Measurements from ENCODE around the gene APOC4.

The APOC4 gene

GRCh38 chr19:44961821-44962220 lies 19.8 kb downstream of the APOC4 start:
- H3K36me3 ChIP-seq (ENCODE audit: control insufficient read depth, low read length), result peaks cover 64% of the 10 kb centered on the region
- peaks cover 65% of the 10 kb centered on the region for H3K79me2 ChIP-seq (ENCODE audit: control insufficient read depth, low read length)
- peak overlapping the region; percentile 59 for H3K4me3 ChIP-seq (ENCODE audit: low read length)
- no peaks in the 10 kb centered on the region; the same call in 1 of the 2 replicates for H3F3A ChIP-seq (ENCODE audit: control insufficient read depth, insufficient read depth)
- no peaks in the 10 kb centered on the region for H3K9me2 ChIP-seq (replicated peaks; ENCODE audit: control insufficient read depth, low read length)
- peak overlapping the region; percentile 77 for H3K4me2 ChIP-seq (ENCODE audit: low read length)
- TF ChIP-seq CTCF (IDR thresholded peaks at IDR 0.05; ENCODE audit: low read depth, low read length, poor library complexity, severe bottlenecking), result no peak
- TF ChIP-seq EZH2phosphoT487 (IDR thresholded peaks at IDR 0.05; ENCODE audit: borderline replicate concordance, low read length), result no peak
- peak overlapping the region; percentile 81 for H3K27ac ChIP-seq (ENCODE audit: low read depth, low read length)
- no peaks in the 10 kb centered on the region for H3K9me3 ChIP-seq (ENCODE audit: control insufficient read depth, insufficient read depth, low read length)
- no peaks in the 10 kb centered on the region for H3K27me3 ChIP-seq (ENCODE audit: control insufficient read depth, low read length)
- peaks cover 6% of the 10 kb centered on the region for H4K20me1 ChIP-seq (ENCODE audit: control insufficient read depth, insufficient read depth, low read depth, low read length)
- H3K4me1 ChIP-seq (ENCODE audit: control insufficient read depth, low read length), result peaks cover 53% of the 10 kb centered on the region

GRCh38 chr19:44968118-44968517 lies 26.1 kb downstream of the APOC4 start:
- H3K4me3 ChIP-seq (ENCODE audit: low read length), result no peak overlapping the region
- H3K79me2 ChIP-seq (ENCODE audit: control insufficient read depth, low read length), result peaks cover 18% of the 10 kb centered on the region
- H3K36me3 ChIP-seq (ENCODE audit: control insufficient read depth, low read length), result peaks cover 39% of the 10 kb centered on the region

GRCh38 chr19:44968670-44969069 lies 26.6 kb downstream of the APOC4 start:
- Histone ChIP-seq H3K4me2 (ENCODE audit: low read length) (no peak overlapping the region), H3F3A (ENCODE audit: control insufficient read depth, insufficient read depth) (no peaks in the 10 kb centered on the region)

More at GRCh38 chr19:44968118-44968517, 26.1 kb downstream of the APOC4 start:
- no peak overlapping the region for H3K27ac ChIP-seq (ENCODE audit: low read depth, low read length)
- H4K20me1 ChIP-seq (ENCODE audit: control insufficient read depth, insufficient read depth, low read depth, low read length), result no peaks in the 10 kb centered on the region
- TF ChIP-seq EZH2phosphoT487 (IDR thresholded peaks at IDR 0.05; ENCODE audit: borderline replicate concordance, low read length), result no peak
- no peak for TF ChIP-seq CTCF (IDR thresholded peaks at IDR 0.05; ENCODE audit: low read depth, low read length, poor library complexity, severe bottlenecking)
- no peaks in the 10 kb centered on the region for H3K9me3 ChIP-seq (ENCODE audit: control insufficient read depth, insufficient read depth, low read length)
- H3K27me3 ChIP-seq (ENCODE audit: control insufficient read depth, low read length), result no peaks in the 10 kb centered on the region
- H3F3A ChIP-seq (ENCODE audit: control insufficient read depth, insufficient read depth), result no peaks in the 10 kb centered on the region
- no peak overlapping the region for H3K4me2 ChIP-seq (ENCODE audit: low read length)
- no peaks in the 10 kb centered on the region for H3K4me1 ChIP-seq (ENCODE audit: control insufficient read depth, low read length)
- no peaks in the 10 kb centered on the region for H3K9me2 ChIP-seq (replicated peaks; ENCODE audit: control insufficient read depth, low read length)

More at GRCh38 chr19:44968670-44969069, 26.6 kb downstream of the APOC4 start:
- H4K20me1 ChIP-seq (ENCODE audit: control insufficient read depth, insufficient read depth, low read depth, low read length), result no peaks in the 10 kb centered on the region
- H3K9me2 ChIP-seq (replicated peaks; ENCODE audit: control insufficient read depth, low read length), result no peaks in the 10 kb centered on the region
- H3K36me3 ChIP-seq (ENCODE audit: control insufficient read depth, low read length), result peaks cover 43% of the 10 kb centered on the region
- no peaks in the 10 kb centered on the region for H3K9me3 ChIP-seq (ENCODE audit: control insufficient read depth, insufficient read depth, low read length)
- peaks cover 18% of the 10 kb centered on the region for H3K79me2 ChIP-seq (ENCODE audit: control insufficient read depth, low read length)
- H3K4me3 ChIP-seq (ENCODE audit: low read length), result no peak overlapping the region
- no peaks in the 10 kb centered on the region for H3K4me1 ChIP-seq (ENCODE audit: control insufficient read depth, low read length)
- H3K27me3 ChIP-seq (ENCODE audit: control insufficient read depth, low read length), result no peaks in the 10 kb centered on the region
- no peak overlapping the region for H3K27ac ChIP-seq (ENCODE audit: low read depth, low read length)
- TF ChIP-seq EZH2phosphoT487 (IDR thresholded peaks at IDR 0.05; ENCODE audit: borderline replicate concordance, low read length) (no peak), CTCF (IDR thresholded peaks at IDR 0.05; ENCODE audit: low read depth, low read length, poor library complexity, severe bottlenecking) (no peak)
